HG03103 (cell line): ENCODE data around the gene GLP2R.

Experiments used
- ATAC-seq: cut with Tn5 transposase; IDR thresholded peaks from one replicate; pipeline ENCODE4 v1.9.1; 2021; ENCODE audit warnings: low read depth; ENCODE audit not compliant: unreplicated experiment

Gene GLP2R

DNA sequence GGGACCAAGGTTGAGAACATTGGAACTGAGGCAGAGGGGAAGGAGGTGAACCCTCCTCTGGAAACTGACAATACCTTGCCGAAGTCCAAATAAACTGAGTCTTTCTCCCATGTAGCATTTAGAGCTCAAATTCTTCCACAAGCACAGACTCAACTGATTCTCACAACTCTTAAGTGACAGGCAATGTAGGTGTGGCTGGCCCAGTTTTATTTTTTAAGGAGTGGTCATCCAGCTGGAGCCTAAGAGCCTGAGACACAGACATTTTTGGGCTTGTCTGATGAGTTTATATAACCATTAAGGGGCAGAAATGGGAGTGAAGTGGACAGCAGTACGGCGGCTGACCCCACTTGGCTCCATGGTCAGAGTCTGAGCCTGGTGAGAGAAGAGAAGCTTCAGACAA lies 68.5 kb downstream of the GLP2R start:
- ATAC-seq, result no peak

DNA sequence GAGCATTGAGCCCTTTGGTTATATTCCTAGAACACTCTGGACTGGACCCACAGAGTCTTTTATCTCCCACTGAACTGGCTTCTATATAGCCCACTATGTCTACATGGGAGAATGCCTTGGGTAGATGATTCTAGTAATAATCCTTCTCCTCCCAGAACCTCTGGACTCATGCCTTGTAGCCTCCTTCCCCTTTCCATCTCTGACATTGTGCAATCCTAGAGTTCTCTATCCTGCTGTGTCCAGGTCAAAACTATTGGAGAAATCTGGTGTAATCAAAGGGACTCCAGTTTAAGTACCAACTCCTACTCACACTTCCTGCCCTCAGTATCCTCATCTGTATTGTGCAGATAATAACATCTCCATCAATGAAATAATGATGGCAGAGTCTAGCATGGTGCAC lies 70.2 kb downstream of the GLP2R start:
- no peak for ATAC-seq

DNA sequence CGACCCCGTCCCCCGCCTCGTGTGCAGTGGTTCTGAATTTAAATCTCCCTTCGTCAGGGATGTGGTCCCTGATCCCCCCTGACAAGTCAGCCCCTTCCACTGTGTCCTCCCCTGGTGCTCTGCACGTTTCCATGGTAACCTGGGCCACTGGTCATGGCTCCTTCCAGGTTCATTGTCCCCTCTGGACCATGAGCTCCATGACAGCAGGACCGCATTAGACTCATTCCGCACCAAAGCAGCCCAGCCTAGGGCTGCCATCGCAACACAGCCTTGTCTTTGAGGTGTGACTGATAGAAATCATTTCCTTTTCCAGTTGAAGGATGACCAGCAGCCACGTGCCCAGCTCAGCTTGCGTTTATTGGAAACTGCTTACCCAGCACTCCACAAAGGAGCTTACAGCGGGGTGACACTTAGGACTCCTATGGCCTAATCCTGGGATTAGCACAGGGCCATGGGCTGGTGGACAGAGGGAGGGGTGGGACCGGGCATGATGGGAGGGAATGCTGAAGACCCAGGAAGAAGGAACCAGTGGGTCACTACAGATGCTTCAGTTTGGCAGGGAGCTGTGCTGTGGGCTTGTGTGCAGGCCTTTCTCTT lies 71.7 kb downstream of the GLP2R start:
- no peak for ATAC-seq

DNA sequence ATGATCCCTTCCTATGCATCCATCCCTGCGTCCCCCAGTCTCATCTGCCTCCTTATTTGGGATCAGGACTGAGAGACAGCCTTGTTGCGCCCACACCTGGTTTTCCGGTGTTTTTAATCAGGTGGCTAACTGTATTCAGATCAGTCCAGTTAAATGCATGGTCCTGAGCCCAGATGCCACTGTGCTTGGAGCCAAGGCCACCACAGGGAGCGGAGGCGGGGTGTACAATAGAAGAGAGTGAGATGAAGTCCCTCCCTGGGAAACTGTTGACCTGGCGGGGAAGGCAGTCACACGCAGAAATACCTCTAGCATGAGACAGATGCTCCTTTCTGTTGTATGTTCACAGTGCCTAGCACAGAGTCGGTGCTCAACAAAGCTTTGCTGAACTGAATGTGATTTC lies 73.1 kb downstream of the GLP2R start:
- ATAC-seq, result no peak

DNA sequence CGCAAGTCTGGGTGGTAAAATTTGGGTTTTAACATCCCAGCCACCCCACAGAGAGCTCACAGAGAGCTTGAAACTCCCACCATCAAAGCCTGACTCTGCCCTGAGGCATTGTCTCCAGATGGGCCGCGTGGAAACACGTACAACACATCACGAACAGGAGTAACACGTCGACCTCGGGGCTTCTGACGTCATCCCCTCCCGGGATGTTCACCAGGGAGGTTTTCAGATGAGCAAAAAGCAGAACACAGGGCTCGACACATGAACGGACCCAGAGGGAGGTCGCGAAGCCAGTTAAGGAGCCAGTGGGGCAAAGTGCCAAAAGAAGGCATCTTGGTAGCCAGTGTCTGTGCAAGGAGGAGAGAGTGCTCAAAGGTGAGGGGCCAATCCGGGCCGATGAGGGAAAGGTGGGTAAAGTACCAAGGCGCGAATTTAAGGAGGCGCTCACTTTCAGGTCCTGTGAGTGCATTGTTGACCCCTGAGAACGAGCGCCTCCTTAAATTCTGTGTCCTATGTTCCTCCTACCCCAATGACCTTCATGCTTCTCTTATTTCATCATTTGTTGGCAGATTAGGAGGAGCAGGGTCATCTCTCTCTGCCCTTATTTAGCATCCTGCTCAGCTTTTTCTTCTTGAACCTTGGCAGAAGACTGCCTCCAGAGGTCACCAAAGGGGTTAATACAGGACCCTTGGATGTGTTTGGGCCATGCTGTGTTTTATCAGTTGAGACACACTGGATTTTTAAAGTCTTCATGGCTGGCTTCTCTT lies 73.7 kb downstream of the GLP2R start:
- ATAC-seq, result no peak

DNA sequence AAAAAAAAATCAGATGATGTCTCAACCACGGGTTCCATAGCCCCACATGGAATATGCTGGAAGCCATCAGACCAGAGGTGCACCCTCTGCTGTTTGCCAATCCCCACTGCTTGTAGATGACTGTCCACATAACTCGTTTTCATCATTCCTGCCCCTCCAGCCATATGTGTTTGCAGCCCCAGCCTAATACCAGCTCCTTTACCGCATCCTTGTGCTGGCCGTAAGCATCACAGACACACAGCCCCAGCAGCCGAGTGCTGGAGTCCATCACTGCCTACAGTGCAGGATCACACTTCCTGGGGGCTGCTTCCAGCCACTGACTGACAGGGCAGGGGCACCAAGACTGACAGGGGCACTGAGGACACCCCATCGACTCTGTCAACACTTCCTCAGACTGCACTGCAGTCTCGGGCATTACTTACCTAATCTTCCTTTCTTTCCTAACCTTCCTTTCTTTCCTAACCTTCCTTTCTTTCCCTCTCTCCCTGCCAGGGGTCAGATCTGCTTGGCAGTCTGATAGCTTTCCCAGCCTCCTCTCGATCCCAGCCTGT lies 74.4 kb downstream of the GLP2R start:
- ATAC-seq, result no peak

DNA sequence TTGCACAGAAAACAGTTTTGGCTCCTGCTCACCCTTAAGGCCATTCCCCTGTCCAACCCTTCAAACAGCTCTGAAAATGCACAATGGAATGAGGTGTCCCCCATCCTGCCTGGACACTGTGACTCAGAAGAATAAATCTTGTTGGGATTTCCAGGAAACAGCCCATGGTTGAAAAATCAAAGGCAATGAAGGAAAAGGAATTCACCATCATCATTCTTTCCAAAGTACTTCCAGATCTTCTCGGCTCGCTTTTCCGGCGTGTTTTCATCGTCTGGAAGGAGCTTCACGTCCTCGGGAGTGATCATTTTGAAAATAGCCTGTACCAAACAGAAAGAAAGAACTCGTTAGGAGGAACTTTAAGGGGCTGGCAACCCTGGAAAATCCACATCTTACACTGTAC lies 75.1 kb downstream of the GLP2R start:
- no peak for ATAC-seq

DNA sequence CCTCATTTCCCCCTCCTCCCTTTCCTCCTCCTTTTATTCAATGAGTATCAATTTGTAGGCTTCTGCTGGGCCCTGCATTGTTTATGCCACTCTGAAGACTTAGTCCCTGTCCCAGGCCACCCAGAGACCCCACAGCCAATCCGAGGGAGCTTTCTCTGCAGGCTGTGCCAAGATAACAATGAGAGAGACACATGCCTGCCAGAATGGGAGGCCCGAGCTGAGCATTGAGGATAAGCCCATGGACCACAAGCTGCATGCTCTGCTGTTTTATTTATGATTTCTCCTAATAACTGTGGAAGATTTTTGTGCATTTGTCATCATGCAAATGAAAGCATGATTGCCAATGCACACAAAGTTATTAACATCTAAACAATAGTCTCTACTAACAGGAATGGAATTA lies 76.4 kb downstream of the GLP2R start:
- no peak for ATAC-seq

DNA sequence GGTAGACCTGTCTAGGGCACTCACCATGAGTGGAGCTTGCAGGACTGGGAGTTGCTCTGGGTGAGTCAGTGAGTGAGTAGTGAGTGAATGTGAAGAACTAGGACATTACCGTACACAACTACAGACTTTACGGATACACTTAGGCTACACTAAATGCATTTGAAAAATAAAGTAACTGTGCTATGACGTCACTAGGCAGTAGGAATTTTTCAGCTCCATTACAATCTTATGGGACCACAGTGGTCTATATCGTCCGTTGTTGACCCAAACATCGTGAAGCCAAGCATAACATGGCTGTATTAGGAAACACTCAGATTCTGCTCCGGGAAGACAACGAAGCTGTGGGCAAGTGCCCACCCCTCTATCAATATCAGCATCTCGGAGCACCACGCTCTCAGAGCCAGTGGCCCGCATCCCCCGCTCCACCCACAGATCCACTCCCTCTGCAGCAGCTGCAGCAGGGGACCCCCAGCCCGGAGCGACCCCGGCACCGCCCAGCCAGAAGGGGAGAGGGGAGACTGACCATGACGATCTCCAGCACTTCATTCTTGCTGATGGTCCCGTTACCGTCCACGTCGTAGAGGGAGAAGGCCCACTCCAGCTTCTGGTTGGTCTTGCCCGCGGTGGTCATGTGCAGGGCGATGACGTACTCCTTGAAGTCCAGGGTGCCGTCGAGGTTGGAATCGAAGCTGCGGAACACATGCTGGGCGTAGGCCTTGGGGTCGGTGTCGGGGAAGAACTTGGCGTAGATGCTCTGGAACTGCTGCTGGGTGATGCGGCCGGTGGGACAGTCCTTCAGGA lies 78.8 kb downstream of the GLP2R start:
- ATAC-seq, result no peak

DNA sequence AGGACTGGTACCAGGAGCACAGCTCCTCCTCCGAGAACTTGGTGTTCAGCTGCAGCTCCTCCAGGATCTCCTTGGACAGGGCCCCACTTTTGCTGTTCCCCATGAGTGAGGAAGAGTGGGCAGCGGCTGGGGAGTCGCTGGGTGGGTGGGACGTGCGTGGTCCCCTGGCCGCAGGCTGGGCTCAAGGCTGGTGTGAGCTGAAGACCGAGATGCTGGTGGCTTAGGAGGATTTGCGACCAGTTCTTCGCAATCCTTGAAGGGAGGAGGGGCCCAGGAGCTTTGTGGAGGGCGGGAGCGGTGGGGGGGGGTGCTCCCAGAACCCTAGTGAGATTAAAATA lies 79.3 kb downstream of the GLP2R start, which contains the start of gene RCVRN:
Gene RCVRN, minus strand, starts transcription at position 194 of the 338 bp plus-strand sequence. Its CDS starts 91 bp downstream, at position 103.
- no peak for ATAC-seq

DNA sequence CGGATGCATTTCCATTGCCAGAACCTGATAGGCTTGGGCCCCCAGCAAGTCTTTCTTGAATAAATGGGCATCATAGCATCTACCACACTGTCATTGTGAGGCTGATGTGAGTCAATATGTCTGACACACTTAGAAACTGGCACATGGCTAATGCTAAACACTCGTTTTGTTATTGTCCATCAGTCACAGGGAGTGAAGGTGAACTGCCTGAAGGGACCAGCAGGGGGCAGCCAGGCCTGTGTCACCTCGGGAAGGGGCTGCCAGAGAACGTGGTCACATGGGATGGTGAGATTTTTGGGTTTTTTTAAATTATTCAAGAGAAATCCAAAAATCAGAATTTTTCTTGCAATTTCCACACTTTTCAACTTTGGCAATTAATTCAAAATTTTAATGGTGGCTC lies 80.2 kb downstream of the GLP2R start:
- ATAC-seq, result no peak

DNA sequence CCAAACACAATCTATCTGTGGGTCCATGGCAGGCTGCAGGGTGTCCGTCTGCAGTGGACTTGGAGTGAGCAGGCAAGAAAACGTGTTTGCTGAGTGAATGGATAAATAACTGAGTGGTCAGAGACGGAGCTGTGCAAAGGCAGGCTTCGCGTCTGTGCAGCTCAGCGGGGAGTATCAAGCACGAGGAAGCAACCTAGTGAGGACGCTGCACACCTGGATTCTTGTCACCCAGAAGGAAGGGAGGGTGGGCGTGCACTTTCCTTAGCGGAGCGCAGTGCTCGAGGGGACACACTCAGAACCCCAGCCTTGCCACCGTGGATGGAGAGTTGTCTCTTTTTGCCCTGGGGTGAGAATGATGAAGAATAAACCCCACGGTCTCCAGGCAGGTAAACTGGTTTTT lies 80.9 kb downstream of the GLP2R start:
- no peak for ATAC-seq

DNA sequence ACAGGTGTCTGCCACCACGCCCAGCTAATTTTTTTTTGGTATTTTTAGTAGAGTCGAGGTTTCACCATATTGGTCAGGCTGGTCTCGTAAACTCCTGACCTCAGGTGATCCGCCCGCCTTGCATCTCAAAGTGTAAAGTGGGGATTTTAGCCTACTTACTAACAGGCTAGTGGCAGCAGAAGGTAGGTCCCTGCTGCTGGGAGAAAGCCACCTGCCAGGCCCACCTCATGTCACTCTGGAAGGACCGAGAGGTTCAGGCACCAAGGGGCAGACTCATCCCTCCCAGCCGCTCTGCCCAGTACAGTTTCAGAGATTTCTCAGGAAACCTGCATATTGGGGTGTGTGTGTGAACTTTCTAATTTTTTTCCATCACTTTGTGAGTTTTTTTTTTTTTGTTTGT lies 81.4 kb downstream of the GLP2R start:
- no peak for ATAC-seq

DNA sequence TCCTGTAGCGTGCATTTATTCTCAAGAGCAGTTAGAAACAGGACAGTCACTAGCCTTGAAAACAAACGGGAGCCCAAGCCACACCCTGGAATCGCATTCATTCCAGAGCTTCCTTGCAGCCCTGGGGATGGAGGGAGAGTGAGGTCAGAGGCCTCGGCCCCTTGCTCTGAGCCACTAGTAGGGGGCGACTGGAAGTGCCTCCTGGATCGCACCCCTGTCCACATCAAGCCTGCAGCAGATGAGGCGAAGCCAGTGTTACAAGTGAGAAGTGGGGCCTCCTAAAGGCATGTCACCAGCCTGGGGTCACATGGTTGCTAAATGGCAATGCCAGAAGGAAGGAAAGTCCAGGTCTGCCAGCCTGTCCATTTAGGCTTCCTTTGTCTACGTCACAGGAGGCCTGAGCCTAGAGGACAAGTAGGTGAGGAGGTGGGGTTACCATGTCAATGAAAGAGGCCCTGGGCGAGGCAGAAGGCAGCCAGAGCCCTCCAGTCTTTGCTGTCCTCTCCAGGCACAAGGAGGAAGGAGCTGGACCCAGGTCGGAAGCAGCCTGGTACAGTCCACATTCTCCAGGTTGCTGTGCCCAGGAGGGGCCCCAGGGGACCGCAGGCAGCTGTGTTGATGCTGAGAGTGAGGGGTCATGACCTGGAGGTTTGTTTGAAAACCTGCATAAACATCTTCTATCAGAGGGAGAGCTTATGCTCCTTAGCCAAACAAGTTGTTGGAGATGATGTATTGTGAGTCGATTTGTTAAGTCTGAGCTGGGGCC lies 82.3 kb downstream of the GLP2R start:
- ATAC-seq, result no peak

DNA sequence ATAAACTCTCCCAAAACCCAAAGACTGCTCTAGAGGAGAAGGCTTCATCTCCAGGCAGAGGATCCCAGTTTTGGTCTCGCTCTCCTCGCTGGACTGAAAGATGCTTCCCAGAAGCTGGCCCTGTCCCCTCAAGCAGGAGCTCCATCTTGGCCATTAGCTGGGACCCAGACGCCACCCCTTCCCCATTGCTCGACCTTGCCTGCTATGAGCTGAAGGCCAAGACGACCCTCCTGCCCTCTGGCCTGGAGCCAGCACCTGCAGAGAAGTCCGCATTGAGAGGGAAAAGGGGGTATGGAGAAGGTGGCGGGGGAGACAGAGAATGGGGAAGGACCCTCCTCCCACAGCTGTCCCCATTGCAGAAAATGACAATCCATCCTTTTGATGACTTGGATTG lies 82.9 kb downstream of the GLP2R start:
- ATAC-seq, result no peak

DNA sequence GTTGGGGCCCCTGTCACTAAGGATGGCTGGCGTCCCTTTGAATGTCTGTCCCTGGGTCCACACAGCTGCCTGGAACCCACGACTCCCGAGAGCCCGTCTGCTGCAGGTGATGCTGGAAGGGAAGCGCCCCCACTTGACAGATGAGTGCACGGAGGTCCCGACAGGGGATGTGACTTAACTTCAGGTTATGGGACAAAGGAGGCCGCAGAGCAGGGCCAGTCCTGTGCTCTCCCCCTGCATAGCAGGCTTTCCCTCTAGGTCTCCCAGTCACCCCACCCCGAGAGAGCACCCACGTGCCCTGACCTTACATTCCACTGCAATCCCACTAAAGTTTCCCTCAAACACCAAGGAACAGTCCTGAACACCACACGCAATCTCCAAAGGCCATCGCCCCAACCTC lies 85.4 kb downstream of the GLP2R start:
- no peak for ATAC-seq

DNA sequence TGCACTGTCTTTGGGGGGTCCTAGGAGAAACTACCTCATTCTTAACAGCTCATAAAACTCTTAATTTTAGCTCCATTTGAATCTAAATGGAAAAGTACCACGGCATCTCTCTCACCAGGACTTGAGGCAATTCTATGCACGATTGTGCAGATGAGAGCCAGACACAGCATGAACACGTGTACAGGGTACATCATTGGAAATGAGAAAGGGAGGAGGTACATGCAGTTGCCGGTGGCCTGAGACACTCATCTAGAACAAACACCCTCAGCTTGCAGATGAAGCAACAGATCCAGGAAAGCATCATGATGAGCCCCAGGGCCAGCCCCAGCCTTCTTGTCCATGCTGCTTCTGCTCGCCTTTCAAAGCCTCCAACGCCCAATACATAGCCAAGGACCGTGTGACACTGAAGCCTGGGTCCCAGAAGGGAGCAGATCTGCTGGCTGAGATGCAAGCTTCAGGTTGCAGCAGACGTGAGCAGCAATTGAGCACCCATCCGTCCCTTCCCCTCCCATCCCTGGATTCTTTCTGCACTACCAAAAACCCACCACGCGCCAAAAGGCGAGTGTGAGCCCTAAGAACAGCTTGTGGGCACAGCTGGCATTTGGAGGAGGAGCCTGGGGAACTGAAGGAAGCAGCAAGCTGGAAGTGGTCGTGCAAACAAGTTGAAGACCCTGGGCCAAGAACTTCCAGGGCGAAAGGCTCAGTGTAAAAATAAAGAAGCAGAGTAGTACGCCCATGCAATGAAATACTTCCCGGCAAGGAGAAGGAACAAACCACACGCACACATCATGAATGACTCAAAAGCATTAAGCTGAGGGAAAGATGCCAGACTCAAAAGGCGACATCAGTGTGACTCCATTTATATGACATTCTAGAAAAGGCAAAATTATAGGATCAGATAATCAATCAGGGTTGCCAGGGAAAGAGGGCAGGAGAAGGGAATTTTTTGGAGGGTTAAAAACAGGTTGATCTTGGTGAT lies 86.7 kb downstream of the GLP2R start:
- ATAC-seq, result no peak

DNA sequence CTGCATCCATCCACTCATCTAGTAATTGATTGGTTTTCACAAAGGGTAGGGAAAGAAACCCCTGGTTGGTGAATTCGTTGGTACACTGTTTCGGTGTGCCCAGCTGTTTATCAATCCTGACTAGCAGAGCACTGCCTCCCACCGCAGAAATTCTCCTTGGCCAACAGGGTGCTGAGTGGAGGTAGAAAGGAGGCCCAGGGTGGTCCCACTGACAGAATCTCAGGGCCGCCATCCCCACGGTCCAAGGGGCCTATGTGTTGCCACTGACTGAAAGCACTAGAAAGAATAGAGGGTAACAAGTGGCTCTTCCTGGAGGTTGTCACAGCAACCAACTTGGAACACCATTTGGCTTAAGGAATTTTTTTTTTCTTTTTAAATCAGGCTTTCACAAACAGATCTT lies 87.8 kb downstream of the GLP2R start:
- no peak for ATAC-seq

DNA sequence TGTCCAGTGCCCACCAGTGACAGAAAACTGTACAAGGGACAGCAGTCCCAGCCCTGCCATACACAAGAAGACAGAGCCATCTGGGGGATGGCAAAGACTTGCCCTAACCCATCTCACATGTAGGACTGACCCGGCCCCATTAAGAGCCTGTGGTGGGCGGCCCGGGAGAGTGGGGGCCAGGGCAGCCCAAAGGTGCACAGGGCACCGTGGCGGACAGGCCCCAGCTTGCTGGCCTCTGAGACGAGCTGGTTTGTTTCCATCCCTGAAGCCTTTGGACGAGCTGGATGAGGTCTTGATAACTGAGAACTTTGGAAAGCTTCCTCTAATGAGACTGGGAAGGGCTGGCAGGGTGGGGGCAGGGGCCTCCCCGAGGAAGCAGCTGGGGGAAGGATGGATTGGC lies 90.4 kb downstream of the GLP2R start:
- no peak for ATAC-seq

DNA sequence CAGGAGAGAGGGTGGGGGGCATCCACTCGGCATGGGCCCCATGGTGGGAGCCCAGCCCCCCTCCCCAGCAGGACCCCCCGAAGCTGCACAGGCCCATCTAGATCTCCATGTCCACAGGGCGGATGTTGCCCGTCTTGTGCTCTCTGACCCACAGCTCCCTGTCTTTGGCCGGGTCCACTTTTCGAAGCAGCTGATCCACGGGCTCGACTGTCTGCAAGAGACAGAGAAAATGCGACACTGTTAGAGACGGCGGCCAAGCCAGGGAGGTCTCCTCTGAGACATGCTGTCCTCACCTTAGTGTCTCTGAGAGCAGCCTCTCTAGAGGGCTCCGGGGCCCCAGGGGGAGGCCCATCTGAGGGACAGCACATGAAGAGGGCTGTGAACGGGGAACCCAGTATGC lies 91.4 kb downstream of the GLP2R start:
- no peak for ATAC-seq
